ENCODE data around the gene IFNL4. TPM values are rescaled to one million over a fixed set of nuclear protein-coding genes. Genes with fewer than 3 reads are reported as not detected.

The IFNL4 gene
- total RNA-seq, 1 experiment from 2014 or later = not detected

DNA sequence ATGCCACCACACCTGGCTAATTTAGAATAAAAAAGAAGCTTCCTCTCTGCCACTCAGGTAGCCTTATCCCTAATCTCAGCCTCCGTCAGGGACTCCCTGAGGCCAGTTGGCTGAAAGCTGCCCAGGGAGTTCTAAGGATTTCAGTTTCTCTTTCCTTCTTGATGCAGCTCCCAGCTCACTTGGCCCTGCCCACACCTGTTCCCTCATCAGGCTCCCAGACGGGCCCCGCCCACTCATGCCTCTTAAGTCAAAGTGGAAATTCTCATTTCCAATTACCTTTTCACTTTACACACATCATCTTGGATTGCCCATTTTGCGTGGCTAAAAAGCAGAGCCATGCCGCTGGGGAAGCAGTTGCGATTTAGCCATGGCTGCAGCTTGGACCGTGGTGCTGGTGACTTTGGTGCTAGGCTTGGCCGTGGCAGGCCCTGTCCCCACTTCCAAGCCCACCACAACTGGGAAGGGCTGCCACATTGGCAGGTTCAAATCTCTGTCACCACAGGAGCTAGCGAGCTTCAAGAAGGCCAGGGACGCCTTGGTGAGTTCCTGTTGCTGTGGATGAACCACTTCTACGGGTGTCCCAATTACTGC is 47.5 kb upstream of the IFNL4 start, which contains the start of gene IFNL1:
IFNL1 (plus strand) TSS at position 353 of the 591 bp plus-strand sequence; CDS start at position 368, 15 bp downstream.
- Histone ChIP-seq H3K36me3 (ENCODE audit: insufficient read depth, low read length, poor library complexity, severe bottlenecking) (no peaks in the 10 kb centered on the region), H3K4me1 (ENCODE audit: insufficient read depth, low read length, poor library complexity, severe bottlenecking) (no peaks in the 10 kb centered on the region), H3K27ac (ENCODE audit: low read depth, low read length, poor library complexity, severe bottlenecking) (no peak within 1 kb of the TSS), H3K27me3 (replicated peaks; ENCODE audit: insufficient read depth, low read depth, low read length, poor library complexity) (peaks cover 6% of the 10 kb centered on the region), H3K4me3 (ENCODE audit: low read depth, low read length, poor library complexity, severe bottlenecking) (no peak within 1 kb of the TSS), H3K9me3 (ENCODE audit: low read depth, low read length, poor library complexity, severe bottlenecking) (no peaks in the 10 kb centered on the region)
- DNase-seq (ENCODE audit: low spot score) = no peak
- intact Hi-C loops (cut with micrococcal nuclease; ENCODE audit: unreplicated experiment) = no loop called here
- ChIA-PET CTCF (no interaction called here), POLR2A (ENCODE audit: low non-redundant PET) (no interaction called here)
- no TSS peak for BruUV-seq (replicated peaks)
- TF ChIP-seq, protein P1, sequence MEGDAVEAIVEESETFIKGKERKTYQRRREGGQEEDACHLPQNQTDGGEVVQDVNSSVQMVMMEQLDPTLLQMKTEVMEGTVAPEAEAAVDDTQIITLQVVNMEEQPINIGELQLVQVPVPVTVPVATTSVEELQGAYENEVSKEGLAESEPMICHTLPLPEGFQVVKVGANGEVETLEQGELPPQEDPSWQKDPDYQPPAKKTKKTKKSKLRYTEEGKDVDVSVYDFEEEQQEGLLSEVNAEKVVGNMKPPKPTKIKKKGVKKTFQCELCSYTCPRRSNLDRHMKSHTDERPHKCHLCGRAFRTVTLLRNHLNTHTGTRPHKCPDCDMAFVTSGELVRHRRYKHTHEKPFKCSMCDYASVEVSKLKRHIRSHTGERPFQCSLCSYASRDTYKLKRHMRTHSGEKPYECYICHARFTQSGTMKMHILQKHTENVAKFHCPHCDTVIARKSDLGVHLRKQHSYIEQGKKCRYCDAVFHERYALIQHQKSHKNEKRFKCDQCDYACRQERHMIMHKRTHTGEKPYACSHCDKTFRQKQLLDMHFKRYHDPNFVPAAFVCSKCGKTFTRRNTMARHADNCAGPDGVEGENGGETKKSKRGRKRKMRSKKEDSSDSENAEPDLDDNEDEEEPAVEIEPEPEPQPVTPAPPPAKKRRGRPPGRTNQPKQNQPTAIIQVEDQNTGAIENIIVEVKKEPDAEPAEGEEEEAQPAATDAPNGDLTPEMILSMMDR (conservative IDR thresholded peaks at IDR 0.05; ENCODE audit: low read depth, low read length) = no peak
- no peak for TF ChIP-seq EZH2 (IDR thresholded peaks at IDR 0.05; ENCODE audit: borderline replicate concordance, low read depth, low read length, poor library complexity, severe bottlenecking)

DNA sequence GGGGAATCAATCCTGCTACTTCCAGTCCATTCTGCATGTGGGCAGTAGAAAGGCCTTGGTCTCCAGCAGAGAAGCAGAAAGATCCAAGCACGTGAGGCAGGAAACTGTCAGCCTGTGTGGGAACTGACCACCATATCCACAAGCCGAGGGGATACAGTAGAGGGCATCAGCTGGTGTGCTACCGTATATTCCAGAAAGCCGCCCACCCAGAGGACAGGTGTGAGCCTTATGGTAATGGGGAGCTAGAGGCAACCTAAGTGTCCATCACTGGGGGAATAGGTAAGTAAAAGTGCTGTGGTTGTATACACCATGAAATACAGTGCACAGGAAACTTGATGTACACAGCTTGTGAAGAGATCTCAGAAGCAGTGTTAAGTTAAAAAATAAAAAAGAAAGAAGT is 44.7 kb upstream of the IFNL4 start:
- DNase-seq (ENCODE audit: low spot score) = no peak
- no peaks in the 10 kb centered on the region for H3K9me3 ChIP-seq (ENCODE audit: low read depth, low read length, poor library complexity, severe bottlenecking)
- no peak overlapping the region for H3K4me3 ChIP-seq (ENCODE audit: low read depth, low read length, poor library complexity, severe bottlenecking)
- intact Hi-C loops (cut with micrococcal nuclease; ENCODE audit: unreplicated experiment) = no loop called here
- H3K27me3 ChIP-seq (replicated peaks; ENCODE audit: insufficient read depth, low read depth, low read length, poor library complexity) = peaks cover 22% of the 10 kb centered on the region
- ChIA-PET CTCF (no interaction called here), POLR2A (ENCODE audit: low non-redundant PET) (no interaction called here)
- H3K4me1 ChIP-seq (ENCODE audit: insufficient read depth, low read length, poor library complexity, severe bottlenecking) = no peaks in the 10 kb centered on the region
- H3K27ac ChIP-seq (ENCODE audit: low read depth, low read length, poor library complexity, severe bottlenecking) = no peak overlapping the region
- TF ChIP-seq, protein P1 (conservative IDR thresholded peaks at IDR 0.05; ENCODE audit: low read depth, low read length) = no peak
- no peak for TF ChIP-seq EZH2 (IDR thresholded peaks at IDR 0.05; ENCODE audit: borderline replicate concordance, low read depth, low read length, poor library complexity, severe bottlenecking)
- no peaks in the 10 kb centered on the region for H3K36me3 ChIP-seq (ENCODE audit: insufficient read depth, low read length, poor library complexity, severe bottlenecking)
- no TSS peak for BruUV-seq (replicated peaks)

DNA sequence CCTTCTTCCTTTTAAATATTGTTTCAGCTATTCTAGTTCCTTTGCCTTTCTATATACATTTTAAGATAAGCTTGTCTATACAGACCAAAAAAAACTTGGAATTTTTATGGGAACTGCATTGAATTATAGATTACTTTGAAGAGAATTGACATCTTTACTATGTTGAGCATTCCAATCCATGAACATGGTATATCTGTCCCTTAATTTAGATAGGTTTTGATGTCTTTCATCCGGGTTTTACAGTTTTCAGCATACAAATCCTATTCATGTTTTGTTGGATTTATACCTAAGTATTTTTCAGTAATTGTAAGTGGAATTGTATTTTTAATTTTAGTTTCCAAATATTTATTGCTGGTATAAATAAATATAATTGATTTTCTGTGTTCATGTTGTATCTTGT is 35.4 kb upstream of the IFNL4 start:
- no peaks in the 10 kb centered on the region for H3K4me1 ChIP-seq (ENCODE audit: insufficient read depth, low read length, poor library complexity, severe bottlenecking)
- CTCF ChIA-PET = no interaction called here
- H3K36me3 ChIP-seq (ENCODE audit: insufficient read depth, low read length, poor library complexity, severe bottlenecking) = no peaks in the 10 kb centered on the region
- no peak overlapping the region for H3K4me3 ChIP-seq (ENCODE audit: low read depth, low read length, poor library complexity, severe bottlenecking)
- TF ChIP-seq, protein P1 (conservative IDR thresholded peaks at IDR 0.05; ENCODE audit: low read depth, low read length) = no peak
- BruUV-seq (replicated peaks) = no TSS peak
- H3K9me3 ChIP-seq (ENCODE audit: low read depth, low read length, poor library complexity, severe bottlenecking) = peaks cover 5% of the 10 kb centered on the region
- H3K27ac ChIP-seq (ENCODE audit: low read depth, low read length, poor library complexity, severe bottlenecking) = no peak overlapping the region
- intact Hi-C loops (cut with micrococcal nuclease; ENCODE audit: unreplicated experiment) = no loop called here
- H3K27me3 ChIP-seq (replicated peaks; ENCODE audit: insufficient read depth, low read depth, low read length, poor library complexity) = peaks cover 12% of the 10 kb centered on the region
- POLR2A ChIA-PET (ENCODE audit: low non-redundant PET) = no interaction called here
- no peak for DNase-seq (ENCODE audit: low spot score)

Data from A673 (cell line).